Tibial nerve (tissue), 4 donors: Measurements from ENCODE around the gene RIPPLY3. TPM values are rescaled to one million over a fixed set of nuclear protein-coding genes. Genes with fewer than 3 reads are reported as not detected.

Source experiments
- DNase-seq, 2 donors: peaks; one replicate each; pipeline ENCODE4 v3.0.0-alpha.2; 2019; ENCODE audit warnings: low spot score in 2 of 2
- H3K27ac ChIP-seq, 4 donors: fragments of 200-600 bp; sonication (generic) in 3 of 4; one replicate each; pipeline ENCODE4 v1.5.1; 2017 to 2019; ENCODE audit warnings: mild to moderate bottlenecking in 1 of 4
- H3K27me3 ChIP-seq, 2 donors: fragments of 200-600 bp; sonication (generic) in 1 of 2; one replicate each; pipeline versions ENCODE4 v1.5.1 to v1.6.0; 2017 to 2019
- H3K36me3 ChIP-seq, 3 donors: fragments of 200-600 bp; sonication (generic); one replicate each; pipeline ENCODE4 v1.5.1; 2018 to 2019
- H3K4me1 ChIP-seq, 4 donors: fragments of 200-600 bp; sonication (generic) in 3 of 4; one replicate each; pipeline ENCODE4 v1.5.1; 2017 to 2019
- H3K4me3 ChIP-seq, 4 donors: fragments of 200-600 bp; sonication (generic) in 3 of 4; one replicate each; pipeline ENCODE4 v1.5.1; 2017 to 2019; ENCODE audit warnings: mild to moderate bottlenecking in 1 of 4, moderate library complexity in 1 of 4
- H3K9me3 ChIP-seq, 4 donors: fragments of 200-600 bp; sonication (generic) in 3 of 4; one replicate each; pipeline ENCODE4 v1.5.1; 2017 to 2019
- EP300 ChIP-seq, 2 donors: sonication (generic); formaldehyde crosslinking; IDR thresholded peaks; one replicate each; pipeline ENCODE4 v1.6.1; 2017; ENCODE audit warnings: antibody characterized with exemption in 2 of 2, mild to moderate bottlenecking in 1 of 2
- POLR2A ChIP-seq, 2 donors: fragments of 450-650 bp; IDR thresholded peaks; one replicate each; pipeline ENCODE4 v1.6.1; 2017; ENCODE audit warnings: antibody characterized with exemption in 2 of 2, mild to moderate bottlenecking in 2 of 2, moderate library complexity in 2 of 2
- WGBS, 2 donors: methylation state at CpG; one replicate each; pipeline ENCODE4 v1.1.5; 2018; 5-methylcytosine and 5-hydroxymethylcytosine counted together
- total RNA-seq, 4 donors: library from RNA; depleted of rRNA; stranded (reverse); fragments of >200 nt; gene quantifications; one replicate each; pipeline ENCODE4 v1.1.0, GENCODE V29; 2016
- TF ChIP-seq, protein P1 (sequence below), 5 experiments: fragments of 200-600 bp in 3 of 5; fragments of 450-650 bp in 2 of 5; sonication (generic) in 3 of 5; IDR thresholded peaks; one replicate each; pipeline ENCODE4 v1.5.1; 2016 to 2019; ENCODE audit warnings: antibody characterized with exemption in 5 of 5, mild to moderate bottlenecking in 3 of 5, moderate library complexity in 2 of 5

RIPPLY3 gene
- total RNA-seq, 4 donors from 2014 or later, result not detected

DNA sequence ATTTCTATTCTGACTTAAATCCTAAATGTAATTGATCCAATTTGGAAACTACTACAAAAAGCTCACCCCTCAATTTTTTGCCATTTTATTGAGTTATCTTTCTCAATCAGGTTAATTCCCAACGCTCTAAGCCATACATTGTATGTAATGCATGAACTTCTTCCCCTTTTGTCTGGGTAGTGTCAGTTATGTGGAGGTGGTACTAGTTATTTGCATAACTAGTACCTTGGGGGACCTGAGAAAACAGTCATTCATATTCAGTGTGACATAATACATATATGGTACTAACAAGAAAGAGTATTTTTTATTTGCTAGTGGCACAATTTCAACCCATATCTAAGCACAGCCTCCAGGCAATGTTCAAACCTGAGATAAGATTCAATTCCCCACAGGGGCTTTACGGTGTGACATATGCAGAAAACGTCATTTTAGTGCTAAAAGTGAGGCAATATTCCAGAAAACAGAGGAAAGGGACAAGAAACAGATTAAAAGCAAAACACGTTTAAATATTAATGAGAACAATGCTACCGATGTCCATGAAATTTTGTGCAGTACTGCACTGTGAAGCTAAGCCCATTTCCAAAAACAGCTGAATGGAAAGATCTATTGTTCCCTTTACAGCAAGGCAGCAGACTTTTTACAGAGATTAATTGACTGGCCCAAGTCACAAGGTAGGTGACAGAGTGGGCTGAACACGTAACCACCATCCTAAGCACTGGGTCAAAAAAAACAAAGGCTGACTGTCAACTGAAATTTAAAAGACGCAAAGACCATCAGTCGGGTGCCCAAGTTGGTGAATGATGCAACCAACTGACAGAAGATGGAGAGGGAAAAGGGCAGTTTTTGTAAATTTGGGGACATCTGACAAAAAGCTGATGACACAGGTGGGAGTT is 41.4 kb upstream of the RIPPLY3 start:
- DNase-seq, result no peak
- WGBS, 2 donors, result 65 to 73% methylated on average over 8 of the region's 8 CpGs
- H3K27ac ChIP-seq, result no peak overlapping the region
- TF ChIP-seq EP300 (IDR thresholded peaks at IDR 0.05) (peak in 1 of 2 donors; percentile 6), POLR2A (IDR thresholded peaks at IDR 0.05) (no peak)
- H3K9me3 ChIP-seq, result no peaks in the 10 kb centered on the region
- peaks cover 0 to 19% (median 6%) of the 10 kb centered on the region in 4 donors for H3K4me1 ChIP-seq
- H3K36me3 ChIP-seq, result peaks cover 0 to 23% (median 0%) of the 10 kb centered on the region in 3 donors
- H3K4me3 ChIP-seq, result no peak overlapping the region
- no peaks in the 10 kb centered on the region for H3K27me3 ChIP-seq

DNA sequence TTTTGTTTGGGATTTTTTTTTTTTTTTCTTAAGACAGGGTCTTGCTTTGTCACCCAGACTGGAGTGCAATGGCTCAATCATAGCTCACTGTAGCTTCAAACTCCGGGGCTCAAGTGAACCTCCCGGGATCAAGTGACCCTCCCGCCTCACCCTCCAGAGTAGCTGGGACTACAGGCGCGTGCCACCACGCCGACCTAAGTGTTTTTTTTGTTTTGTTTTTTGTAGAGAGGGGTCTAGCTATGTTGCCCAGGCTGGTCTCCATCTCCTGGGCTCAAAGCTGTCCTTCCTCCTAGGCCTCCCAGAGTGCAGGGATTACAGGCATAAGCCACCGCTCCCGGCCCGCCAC is 40.8 kb upstream of the RIPPLY3 start:
- Histone ChIP-seq H3K27me3 (no peaks in the 10 kb centered on the region), H3K4me1 (peaks cover 0 to 19% (median 6%) of the 10 kb centered on the region in 4 donors), H3K36me3 (peaks cover 0 to 17% (median 0%) of the 10 kb centered on the region in 3 donors), H3K27ac (peak overlapping the region; percentile 58 to 85 (median 78)), H3K4me3 (peak overlapping the region; percentile 74 to 91 (median 77)), H3K9me3 (no peaks in the 10 kb centered on the region)
- no peak for DNase-seq
- no peak for TF ChIP-seq POLR2A (IDR thresholded peaks at IDR 0.05)
- TF ChIP-seq, protein P1, sequence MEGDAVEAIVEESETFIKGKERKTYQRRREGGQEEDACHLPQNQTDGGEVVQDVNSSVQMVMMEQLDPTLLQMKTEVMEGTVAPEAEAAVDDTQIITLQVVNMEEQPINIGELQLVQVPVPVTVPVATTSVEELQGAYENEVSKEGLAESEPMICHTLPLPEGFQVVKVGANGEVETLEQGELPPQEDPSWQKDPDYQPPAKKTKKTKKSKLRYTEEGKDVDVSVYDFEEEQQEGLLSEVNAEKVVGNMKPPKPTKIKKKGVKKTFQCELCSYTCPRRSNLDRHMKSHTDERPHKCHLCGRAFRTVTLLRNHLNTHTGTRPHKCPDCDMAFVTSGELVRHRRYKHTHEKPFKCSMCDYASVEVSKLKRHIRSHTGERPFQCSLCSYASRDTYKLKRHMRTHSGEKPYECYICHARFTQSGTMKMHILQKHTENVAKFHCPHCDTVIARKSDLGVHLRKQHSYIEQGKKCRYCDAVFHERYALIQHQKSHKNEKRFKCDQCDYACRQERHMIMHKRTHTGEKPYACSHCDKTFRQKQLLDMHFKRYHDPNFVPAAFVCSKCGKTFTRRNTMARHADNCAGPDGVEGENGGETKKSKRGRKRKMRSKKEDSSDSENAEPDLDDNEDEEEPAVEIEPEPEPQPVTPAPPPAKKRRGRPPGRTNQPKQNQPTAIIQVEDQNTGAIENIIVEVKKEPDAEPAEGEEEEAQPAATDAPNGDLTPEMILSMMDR (IDR thresholded peaks at IDR 0.05), result no peak
- TF ChIP-seq EP300 (IDR thresholded peaks at IDR 0.05), result no peak
- 51 to 59% methylated on average over 10 of the region's 10 CpGs for WGBS, 2 donors

DNA sequence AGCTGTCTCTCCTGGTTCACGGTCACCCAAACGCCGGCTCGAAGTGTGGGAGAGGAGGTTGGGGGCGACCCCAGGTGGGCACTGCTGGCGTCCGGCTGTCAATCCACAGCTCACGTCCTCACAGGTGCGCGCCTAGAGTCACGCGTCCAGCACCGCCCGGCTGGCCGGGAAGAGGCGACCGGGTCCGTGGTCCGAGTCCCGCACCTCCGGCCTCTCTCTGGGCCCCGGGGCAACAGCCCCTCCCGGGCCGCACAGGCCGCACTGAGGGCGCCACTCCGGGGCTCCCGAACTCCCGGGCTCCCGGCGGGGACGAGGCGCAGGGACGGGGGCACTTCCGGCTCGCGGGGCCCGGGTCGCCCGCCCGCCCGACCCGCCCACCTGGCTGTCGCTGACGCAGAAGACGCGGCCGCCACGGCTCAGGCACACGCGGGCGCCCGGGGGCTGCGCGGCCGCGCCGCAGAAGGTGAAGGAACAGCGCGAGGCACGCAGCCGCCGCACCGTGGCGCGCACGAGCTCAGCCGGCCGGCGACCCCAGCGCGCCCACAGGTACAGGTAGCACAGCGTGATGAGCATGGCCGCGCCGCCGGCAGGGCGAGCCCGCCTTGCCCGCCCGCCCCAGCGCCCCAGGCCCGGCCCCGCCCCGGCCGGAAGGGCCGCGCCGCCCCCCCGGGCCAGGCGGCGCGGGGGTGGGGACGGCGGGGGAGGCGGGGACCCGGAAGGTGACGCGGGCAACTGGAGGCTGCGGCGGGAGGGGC is 40.3 kb upstream of the RIPPLY3 start, which contains the start of gene HLCS:
HLCS (minus strand) TSS at position 604 of the 755 bp plus-strand sequence; CDS start at position 573, 31 bp downstream.
- TF ChIP-seq EP300 (IDR thresholded peaks at IDR 0.05) (no peak), POLR2A (IDR thresholded peaks at IDR 0.05) (peak in 1 of 2 donors; percentile 42)
- TF ChIP-seq, protein P1 (IDR thresholded peaks at IDR 0.05), result peak in 4 of 5 experiments; percentile 18 to 45 (median 30)
- no peaks in the 10 kb centered on the region for H3K27me3 ChIP-seq
- H3K9me3 ChIP-seq, result no peaks in the 10 kb centered on the region
- H3K36me3 ChIP-seq, result peaks cover 0 to 12% (median 0%) of the 10 kb centered on the region in 3 donors
- H3K4me3 ChIP-seq, result peak within 1 kb of the TSS; percentile 74 to 91 (median 77)
- peak within 1 kb of the TSS; percentile 71 to 85 (median 79) for H3K27ac ChIP-seq
- peak; percentile 20 for DNase-seq
- H3K4me1 ChIP-seq, result peaks cover 0 to 19% (median 6%) of the 10 kb centered on the region in 4 donors
- WGBS, 2 donors, result 1 to 2% methylated on average over 32 to 36 of the region's 101 CpGs

DNA sequence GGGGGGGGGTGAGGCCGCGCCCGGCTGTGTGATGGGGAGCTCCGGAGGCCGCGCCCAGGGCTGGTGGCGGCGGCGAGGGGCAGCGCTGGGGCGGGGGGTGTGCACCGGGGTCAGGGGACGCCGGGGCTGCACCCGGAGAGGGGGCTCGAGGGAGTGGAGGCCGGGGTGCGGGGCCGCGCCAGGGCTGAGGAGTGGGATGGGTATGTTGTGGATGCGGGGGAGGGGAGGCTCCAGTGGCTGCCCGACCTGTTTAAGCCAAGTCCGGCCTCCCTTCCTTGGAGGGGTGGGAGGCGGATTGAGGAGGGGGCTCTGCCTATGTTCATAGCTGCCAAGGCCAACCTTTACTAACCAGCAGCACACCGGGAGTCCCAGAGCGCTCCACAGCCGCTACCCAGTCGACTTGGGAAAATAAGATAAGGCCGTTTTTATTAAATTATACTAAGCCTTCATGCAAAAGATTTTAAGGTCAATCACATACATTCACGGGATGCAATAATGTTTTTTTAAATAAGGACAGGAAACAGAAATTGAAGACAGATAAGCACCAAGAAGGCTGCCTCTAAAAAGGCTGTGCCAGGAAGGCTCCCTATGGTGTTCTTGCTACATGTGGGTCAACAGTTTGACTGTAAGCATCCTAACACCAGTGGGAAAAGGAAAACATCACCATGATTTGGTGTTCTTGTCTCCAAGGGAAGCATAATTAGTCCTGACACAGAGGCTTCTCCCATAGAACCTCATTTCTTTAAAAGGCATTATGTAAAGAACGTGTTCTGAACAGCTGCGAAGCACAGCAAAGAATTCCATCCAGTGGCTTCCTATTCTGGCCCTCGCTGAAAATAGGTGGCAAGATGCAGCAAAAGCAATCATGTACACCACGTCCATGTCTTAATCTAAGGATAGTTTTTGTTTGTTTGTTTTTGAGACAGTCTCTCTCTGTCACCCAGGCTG is 39.4 kb upstream of the RIPPLY3 start:
- DNase-seq, result no peak

More for the DNA sequence above, 39.4 kb upstream of the RIPPLY3 start:
- WGBS, 2 donors, result 18 to 20% methylated on average over 25 to 27 of the region's 34 CpGs
- Histone ChIP-seq H3K27ac (peak overlapping the region; percentile 61 to 85 (median 79)), H3K27me3 (no peaks in the 10 kb centered on the region), H3K36me3 (peaks cover 0 to 3% (median 0%) of the 10 kb centered on the region in 3 donors), H3K4me3 (peak overlapping the region; percentile 45 to 91 (median 77)), H3K9me3 (no peaks in the 10 kb centered on the region), H3K4me1 (peaks cover 0 to 19% (median 6%) of the 10 kb centered on the region in 4 donors)
- TF ChIP-seq, protein P1 (IDR thresholded peaks at IDR 0.05), result no peak
- no peak for TF ChIP-seq EP300 (IDR thresholded peaks at IDR 0.05)
- TF ChIP-seq POLR2A (IDR thresholded peaks at IDR 0.05), result no peak
